Measurements from ENCODE around the gene TRIM27. TPM values are rescaled to one million over a fixed set of nuclear protein-coding genes. Genes with fewer than 3 reads are reported as not detected.
"Not testable (repeated sequence)": the region's sequence is repeated elsewhere in the genome, so short reads cannot be mapped to it uniquely, and the experiment has no call there.

Gene TRIM27
- total RNA-seq, 2 donors from 2014 or later, result 81.8 to 82.7 TPM

DNA sequence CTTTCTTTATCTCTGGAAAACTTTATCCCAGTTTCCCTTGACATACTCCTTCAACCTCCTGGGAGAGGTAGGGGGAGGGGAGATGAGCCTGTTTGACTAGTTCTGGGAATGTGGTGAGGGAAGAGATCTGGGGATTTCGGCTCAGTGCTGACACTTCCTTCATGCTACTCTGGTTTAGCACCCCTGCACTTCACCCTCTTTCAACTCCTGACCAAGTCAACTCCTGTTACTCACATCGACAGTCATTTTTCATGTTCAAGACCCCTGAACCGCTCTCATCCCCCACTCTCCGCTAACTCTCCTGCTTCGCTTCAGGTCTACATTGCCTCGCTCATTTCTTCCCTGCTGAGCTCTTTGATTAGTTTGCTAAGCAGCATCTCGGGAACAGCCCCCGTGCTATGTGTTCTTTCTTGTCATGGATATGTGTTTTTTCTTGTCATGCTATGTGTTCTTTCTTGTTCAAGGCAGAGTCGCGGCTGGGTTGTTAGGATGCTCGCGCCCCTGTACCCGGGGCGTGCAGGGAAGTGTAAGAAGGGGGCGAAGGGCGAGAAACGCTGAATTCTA, 16.6 kb upstream of the TRIM27 start:
- no peaks in the 10 kb centered on the region for H3K9me3 Mint-ChIP-seq
- no peaks in the 10 kb centered on the region for H3K36me3 ChIP-seq (ENCODE audit: control insufficient read depth, insufficient read depth, low read length)
- no peaks in the 10 kb centered on the region for H3K9me3 ChIP-seq (ENCODE audit: control insufficient read depth, low read length)
- TF ChIP-seq, protein P1, sequence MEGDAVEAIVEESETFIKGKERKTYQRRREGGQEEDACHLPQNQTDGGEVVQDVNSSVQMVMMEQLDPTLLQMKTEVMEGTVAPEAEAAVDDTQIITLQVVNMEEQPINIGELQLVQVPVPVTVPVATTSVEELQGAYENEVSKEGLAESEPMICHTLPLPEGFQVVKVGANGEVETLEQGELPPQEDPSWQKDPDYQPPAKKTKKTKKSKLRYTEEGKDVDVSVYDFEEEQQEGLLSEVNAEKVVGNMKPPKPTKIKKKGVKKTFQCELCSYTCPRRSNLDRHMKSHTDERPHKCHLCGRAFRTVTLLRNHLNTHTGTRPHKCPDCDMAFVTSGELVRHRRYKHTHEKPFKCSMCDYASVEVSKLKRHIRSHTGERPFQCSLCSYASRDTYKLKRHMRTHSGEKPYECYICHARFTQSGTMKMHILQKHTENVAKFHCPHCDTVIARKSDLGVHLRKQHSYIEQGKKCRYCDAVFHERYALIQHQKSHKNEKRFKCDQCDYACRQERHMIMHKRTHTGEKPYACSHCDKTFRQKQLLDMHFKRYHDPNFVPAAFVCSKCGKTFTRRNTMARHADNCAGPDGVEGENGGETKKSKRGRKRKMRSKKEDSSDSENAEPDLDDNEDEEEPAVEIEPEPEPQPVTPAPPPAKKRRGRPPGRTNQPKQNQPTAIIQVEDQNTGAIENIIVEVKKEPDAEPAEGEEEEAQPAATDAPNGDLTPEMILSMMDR (conservative IDR thresholded peaks at IDR 0.05), result no peak
- 0 to 2% methylated on average over 12 to 17 of the region's 17 CpGs for WGBS, 2 experiments (ENCODE audit: insufficient coverage in 1 of 2, insufficient read length in 1 of 2)
- peak overlapping the region; percentile 94 for H3K4me3 ChIP-seq (ENCODE audit: low read length)
- H3K27me3 Mint-ChIP-seq (ENCODE audit: insufficient read depth), result no peaks in the 10 kb centered on the region
- peak overlapping the region; percentile 92 for H3K27ac Mint-ChIP-seq
- H3K4me3 Mint-ChIP-seq, result peak overlapping the region; percentile 78
- no peaks in the 10 kb centered on the region for H3K27me3 ChIP-seq (ENCODE audit: control insufficient read depth, insufficient read depth, low read length, poor library complexity, severe bottlenecking)
- DNase-seq, result peak; percentile 87
- H3K36me3 Mint-ChIP-seq (ENCODE audit: low read depth), result no peaks in the 10 kb centered on the region
- no peaks in the 10 kb centered on the region for H3K4me1 ChIP-seq (ENCODE audit: control insufficient read depth, insufficient read depth, low read length)
- H3K9ac ChIP-seq (ENCODE audit: extremely low read depth, low read length, poor library complexity, severe bottlenecking), result peak overlapping the region; percentile 60
- peaks cover 5% of the 10 kb centered on the region for H3K4me1 Mint-ChIP-seq
- peak overlapping the region; percentile 54 for H3K27ac ChIP-seq (ENCODE audit: low read depth, low read length)

DNA sequence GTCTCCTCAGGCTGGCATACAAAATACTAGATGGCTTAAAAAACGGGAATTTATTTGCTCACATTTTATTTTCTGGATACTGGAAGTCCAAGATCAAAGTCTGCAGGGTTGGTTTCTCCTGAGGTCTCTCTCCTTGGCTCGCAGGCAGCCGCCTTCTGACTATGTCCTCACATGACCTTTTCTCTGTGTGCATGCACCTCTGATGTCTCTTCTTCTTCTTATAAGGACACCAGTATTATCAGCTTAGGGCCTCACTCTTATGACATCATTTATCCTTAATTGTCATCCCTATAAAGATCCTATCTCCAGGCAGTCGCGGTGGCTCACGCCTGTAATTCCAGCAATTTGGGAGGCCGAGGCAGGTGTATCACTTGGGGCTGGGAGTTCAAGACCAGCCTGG, 9.3 kb upstream of the TRIM27 start:
- no peak for DNase-seq
- Histone ChIP-seq H3K4me1 (ENCODE audit: control insufficient read depth, insufficient read depth, low read length) (no peaks in the 10 kb centered on the region), H3K9me3 (ENCODE audit: control insufficient read depth, low read length) (no peaks in the 10 kb centered on the region), H3K36me3 (ENCODE audit: control insufficient read depth, insufficient read depth, low read length) (no peaks in the 10 kb centered on the region), H3K4me3 (ENCODE audit: low read length) (no peak overlapping the region), H3K27ac (ENCODE audit: low read depth, low read length) (no peak overlapping the region), H3K27me3 (ENCODE audit: control insufficient read depth, insufficient read depth, low read length, poor library complexity, severe bottlenecking) (no peaks in the 10 kb centered on the region), H3K9ac (ENCODE audit: extremely low read depth, low read length, poor library complexity, severe bottlenecking) (no peak overlapping the region)
- H3K4me3 Mint-ChIP-seq, result no peak overlapping the region
- H3K27ac Mint-ChIP-seq, result no peak overlapping the region
- no peaks in the 10 kb centered on the region for H3K9me3 Mint-ChIP-seq
- 92 to 95% methylated on average over 6 to 7 of the region's 7 CpGs for WGBS, 2 experiments (ENCODE audit: insufficient coverage in 1 of 2, insufficient read length in 1 of 2)
- peaks cover 1% of the 10 kb centered on the region for H3K4me1 Mint-ChIP-seq
- H3K27me3 Mint-ChIP-seq (ENCODE audit: insufficient read depth), result no peaks in the 10 kb centered on the region
- TF ChIP-seq, protein P1 (conservative IDR thresholded peaks at IDR 0.05), result no peak
- no peaks in the 10 kb centered on the region for H3K36me3 Mint-ChIP-seq (ENCODE audit: low read depth)

DNA sequence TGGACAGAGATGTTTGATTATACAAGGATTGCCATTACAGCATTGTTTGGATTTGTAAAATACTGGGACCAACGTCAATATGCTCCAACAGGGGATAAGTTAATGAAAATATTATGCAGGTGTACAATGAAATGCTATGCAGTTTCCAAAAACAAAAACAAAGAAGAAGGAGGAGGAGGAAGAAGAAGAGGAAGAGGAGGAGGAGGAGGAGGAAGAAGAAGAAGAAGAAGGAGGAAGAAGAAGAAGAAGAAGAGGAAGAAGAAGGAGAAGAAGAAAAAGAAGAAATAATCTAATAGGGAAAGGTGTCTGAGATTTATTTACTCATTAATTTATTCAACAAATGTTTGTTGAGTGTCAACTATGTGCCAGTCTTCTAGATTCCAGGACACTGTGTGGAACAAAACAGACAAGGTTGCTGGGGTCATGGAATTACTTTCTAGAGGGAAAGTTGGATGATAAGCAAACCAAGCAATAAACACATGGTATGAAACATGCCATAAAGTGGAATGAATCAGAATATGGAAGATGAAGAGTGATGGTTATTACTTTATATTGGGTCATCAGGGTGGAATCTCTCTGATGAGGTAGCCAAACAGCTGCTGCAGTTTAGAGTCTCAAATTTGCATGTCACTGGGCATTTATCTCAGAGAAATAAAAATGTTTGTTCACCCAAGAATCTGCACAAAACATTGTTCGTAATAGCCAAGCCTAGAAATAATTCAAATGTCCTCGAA, 6.3 kb upstream of the TRIM27 start:
- TF ChIP-seq, protein P1 (conservative IDR thresholded peaks at IDR 0.05), result no peak
- no peak for DNase-seq
- 92 to 93% methylated on average over 2 to 3 of the region's 3 CpGs for WGBS, 2 experiments (ENCODE audit: insufficient coverage in 1 of 2, insufficient read length in 1 of 2)

DNA sequence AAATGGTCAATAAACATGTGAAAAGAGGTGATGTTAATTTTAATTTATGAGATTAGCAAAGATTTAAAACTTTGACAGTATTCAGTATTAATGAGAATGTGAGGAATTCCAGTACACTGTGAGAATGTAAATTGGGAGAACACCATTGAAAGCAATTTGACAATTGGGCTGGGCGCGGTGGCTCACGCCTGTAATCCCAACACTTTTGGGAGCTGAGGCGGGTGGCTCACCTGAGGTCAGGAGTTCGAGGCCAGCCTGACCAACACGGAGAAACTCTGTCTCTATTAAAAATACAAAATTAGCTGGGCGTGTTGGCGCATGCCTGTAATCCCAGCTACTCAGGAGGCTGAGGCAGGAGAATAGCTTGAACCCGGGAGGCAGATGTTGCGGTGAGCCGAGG, 5.6 kb upstream of the TRIM27 start:
- not testable (repeated sequence) for H3K36me3 ChIP-seq (ENCODE audit: control insufficient read depth, insufficient read depth, low read length); H3K27ac ChIP-seq (ENCODE audit: low read depth, low read length); H3K9me3 ChIP-seq (ENCODE audit: control insufficient read depth, low read length); H3K4me3 Mint-ChIP-seq; H3K36me3 Mint-ChIP-seq (ENCODE audit: low read depth); H3K9ac ChIP-seq (ENCODE audit: extremely low read depth, low read length, poor library complexity, severe bottlenecking); H3K4me1 ChIP-seq (ENCODE audit: control insufficient read depth, insufficient read depth, low read length); H3K27ac Mint-ChIP-seq; H3K9me3 Mint-ChIP-seq; H3K4me3 ChIP-seq (ENCODE audit: low read length); H3K27me3 Mint-ChIP-seq (ENCODE audit: insufficient read depth); H3K27me3 ChIP-seq (ENCODE audit: control insufficient read depth, insufficient read depth, low read length, poor library complexity, severe bottlenecking); DNase-seq
- peaks cover 10% of the 10 kb centered on the region for H3K4me1 Mint-ChIP-seq
- 94 to 95% methylated on average over 4 to 11 of the region's 11 CpGs for WGBS, 2 experiments (ENCODE audit: insufficient coverage in 1 of 2, insufficient read length in 1 of 2)

More for the DNA sequence above, 6.3 kb upstream of the TRIM27 start:
- Mint-ChIP-seq H3K4me3 (no peak overlapping the region), H3K4me1 (peaks cover 6% of the 10 kb centered on the region), H3K27ac (no peak overlapping the region), H3K36me3 (ENCODE audit: low read depth) (no peaks in the 10 kb centered on the region), H3K27me3 (ENCODE audit: insufficient read depth) (no peaks in the 10 kb centered on the region), H3K9me3 (no peaks in the 10 kb centered on the region)
- Histone ChIP-seq H3K36me3 (ENCODE audit: control insufficient read depth, insufficient read depth, low read length) (no peaks in the 10 kb centered on the region), H3K4me1 (ENCODE audit: control insufficient read depth, insufficient read depth, low read length) (no peaks in the 10 kb centered on the region), H3K9ac (ENCODE audit: extremely low read depth, low read length, poor library complexity, severe bottlenecking) (no peak overlapping the region), H3K4me3 (ENCODE audit: low read length) (no peak overlapping the region), H3K27me3 (ENCODE audit: control insufficient read depth, insufficient read depth, low read length, poor library complexity, severe bottlenecking) (no peaks in the 10 kb centered on the region), H3K9me3 (ENCODE audit: control insufficient read depth, low read length) (no peaks in the 10 kb centered on the region), H3K27ac (ENCODE audit: low read depth, low read length) (no peak overlapping the region)
